GM20000 (cell line): Measurements from ENCODE around the gene VTI1B.
"Not testable (repeated sequence)": the region's sequence is repeated elsewhere in the genome, so short reads cannot be mapped to it uniquely, and the experiment has no call there.

Experiments used
- DNase-seq: peaks from one replicate; pipeline ENCODE4 v3.0.0; 2012; ENCODE audit warnings: low spot score
- TF ChIP-seq, protein P1 (sequence below): IDR thresholded peaks from 2 replicates; pipeline ENCODE4 v1.5.1; 2012; ENCODE audit warnings: mild to moderate bottlenecking, control low read depth; ENCODE audit errors: extremely low read depth, missing control alignments

Gene VTI1B

GRCh38 chr14:67674480-67675218 is at the start of gene VTI1B:
Gene VTI1B (minus strand): TSS chr14:67674632. CDS start chr14:67674489, 143 bp downstream.
- DNase-seq: peak; percentile 90

DNA sequence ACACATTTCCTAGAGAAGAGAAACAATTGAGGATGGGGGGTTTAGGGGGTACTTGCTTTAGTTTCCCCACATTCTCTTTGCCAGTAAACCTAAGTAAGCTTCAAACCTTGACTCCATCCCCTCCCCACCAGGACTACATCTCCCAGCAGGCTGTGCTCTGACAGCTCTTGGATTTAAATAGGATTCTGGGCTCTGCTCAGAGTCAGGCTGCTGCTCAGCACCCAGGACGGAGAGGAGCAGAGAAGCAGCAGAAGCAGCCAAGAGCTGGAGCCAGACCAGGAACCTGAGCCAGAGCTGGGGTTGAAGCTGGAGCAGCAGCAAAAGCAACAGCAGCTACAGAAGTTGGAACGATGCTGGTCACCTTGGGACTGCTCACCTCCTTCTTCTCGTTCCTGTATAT is 47.9 kb upstream of the VTI1B start:
- DNase-seq: no peak

More at GRCh38 chr14:67674480-67675218, at the start of gene VTI1B:
- TF ChIP-seq, protein P1, sequence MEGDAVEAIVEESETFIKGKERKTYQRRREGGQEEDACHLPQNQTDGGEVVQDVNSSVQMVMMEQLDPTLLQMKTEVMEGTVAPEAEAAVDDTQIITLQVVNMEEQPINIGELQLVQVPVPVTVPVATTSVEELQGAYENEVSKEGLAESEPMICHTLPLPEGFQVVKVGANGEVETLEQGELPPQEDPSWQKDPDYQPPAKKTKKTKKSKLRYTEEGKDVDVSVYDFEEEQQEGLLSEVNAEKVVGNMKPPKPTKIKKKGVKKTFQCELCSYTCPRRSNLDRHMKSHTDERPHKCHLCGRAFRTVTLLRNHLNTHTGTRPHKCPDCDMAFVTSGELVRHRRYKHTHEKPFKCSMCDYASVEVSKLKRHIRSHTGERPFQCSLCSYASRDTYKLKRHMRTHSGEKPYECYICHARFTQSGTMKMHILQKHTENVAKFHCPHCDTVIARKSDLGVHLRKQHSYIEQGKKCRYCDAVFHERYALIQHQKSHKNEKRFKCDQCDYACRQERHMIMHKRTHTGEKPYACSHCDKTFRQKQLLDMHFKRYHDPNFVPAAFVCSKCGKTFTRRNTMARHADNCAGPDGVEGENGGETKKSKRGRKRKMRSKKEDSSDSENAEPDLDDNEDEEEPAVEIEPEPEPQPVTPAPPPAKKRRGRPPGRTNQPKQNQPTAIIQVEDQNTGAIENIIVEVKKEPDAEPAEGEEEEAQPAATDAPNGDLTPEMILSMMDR: no peak

DNA sequence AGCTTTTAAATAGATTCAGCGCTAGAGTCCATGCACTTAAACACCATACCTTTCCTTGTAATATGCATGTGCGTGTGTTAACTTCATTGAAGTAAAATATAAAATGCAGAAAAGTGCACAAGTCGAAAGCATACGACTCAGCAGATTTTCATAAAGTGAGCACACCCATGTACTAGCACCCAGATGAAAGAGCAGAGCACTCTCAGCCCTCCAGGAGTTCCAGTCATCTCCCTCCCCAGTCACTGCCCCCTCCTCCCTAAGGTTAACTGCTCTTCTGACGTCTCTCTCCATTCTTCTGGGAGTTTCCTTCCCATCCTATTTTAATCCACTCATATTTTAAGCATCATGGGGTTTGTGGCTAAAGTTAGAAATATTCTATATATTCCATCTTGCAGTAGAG is 47.4 kb upstream of the VTI1B start:
- DNase-seq: no peak
- TF ChIP-seq, protein P1: no peak

More for the DNA sequence above, 47.9 kb upstream of the VTI1B start:
- TF ChIP-seq, protein P1: no peak

GRCh38 chr14:67719866-67720265 is 45.4 kb upstream of the VTI1B start:
- no peak for DNase-seq
- TF ChIP-seq, protein P1: no peak

GRCh38 chr14:67719385-67719784 is 45.0 kb upstream of the VTI1B start:
- not testable (repeated sequence) for DNase-seq

- DNase-seq: no peak
- TF ChIP-seq, protein P1: no peak
These were observed 43.8 kb upstream of the VTI1B start for GRCh38 chr14:67718265-67718664.

DNA sequence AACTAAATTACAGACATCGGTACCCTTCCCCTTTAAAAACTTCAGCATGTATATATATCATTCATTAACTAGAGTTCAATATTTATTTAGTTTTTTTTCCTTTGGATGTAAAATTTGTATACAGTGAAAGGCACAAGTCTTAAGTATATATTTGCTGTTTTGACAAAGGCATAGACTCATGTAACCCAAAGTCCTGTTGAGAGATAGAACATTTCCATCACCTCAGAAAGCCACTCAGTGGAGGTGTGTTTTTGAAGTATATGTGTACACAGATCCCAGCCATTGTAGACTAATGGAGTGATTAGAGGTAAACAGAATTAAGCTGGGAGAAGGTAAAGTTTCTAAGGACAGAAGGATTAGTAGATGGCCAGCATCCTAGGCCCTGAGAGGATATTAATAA is 42.6 kb upstream of the VTI1B start:
- no peak for DNase-seq
- TF ChIP-seq, protein P1: no peak

DNA sequence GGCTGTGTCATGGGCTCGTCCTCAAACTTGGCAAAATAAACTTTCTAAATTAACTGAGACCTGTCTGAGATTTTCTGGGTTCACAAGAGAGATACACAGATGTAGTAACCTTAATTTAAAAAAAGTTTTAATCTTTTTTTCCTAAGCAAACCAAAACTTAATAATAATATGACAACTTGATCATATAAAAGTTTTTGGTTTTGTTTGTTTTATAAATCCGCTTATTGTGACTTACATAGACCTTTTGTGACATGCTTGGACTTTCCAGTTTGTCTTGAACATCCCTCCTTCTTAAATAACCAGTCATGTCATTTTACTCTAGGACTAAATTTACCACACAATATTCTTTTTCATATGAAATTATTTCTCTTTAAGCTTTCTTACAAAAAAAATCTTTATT is 35.8 kb upstream of the VTI1B start:
- DNase-seq: no peak
- TF ChIP-seq, protein P1: no peak

DNA sequence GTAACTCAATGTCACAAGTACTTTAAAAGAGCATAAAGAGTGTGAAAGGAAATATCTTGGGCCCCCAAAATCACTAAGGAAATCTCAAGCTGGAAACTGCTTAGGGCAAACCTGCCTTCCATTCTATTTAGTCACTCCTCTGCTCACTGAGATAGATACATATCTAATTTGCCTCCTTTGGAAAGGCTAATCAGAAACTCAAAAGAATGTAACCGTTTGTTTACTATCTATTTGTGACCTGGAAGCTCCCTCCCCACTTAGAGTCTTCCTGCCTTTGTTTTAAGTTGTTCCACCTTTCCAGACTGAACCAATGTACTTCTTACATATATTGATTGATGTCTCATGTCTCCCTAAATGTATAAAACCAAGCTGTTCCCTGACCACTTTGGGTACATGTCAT is 35.4 kb upstream of the VTI1B start:
- not testable (repeated sequence) for DNase-seq

DNA sequence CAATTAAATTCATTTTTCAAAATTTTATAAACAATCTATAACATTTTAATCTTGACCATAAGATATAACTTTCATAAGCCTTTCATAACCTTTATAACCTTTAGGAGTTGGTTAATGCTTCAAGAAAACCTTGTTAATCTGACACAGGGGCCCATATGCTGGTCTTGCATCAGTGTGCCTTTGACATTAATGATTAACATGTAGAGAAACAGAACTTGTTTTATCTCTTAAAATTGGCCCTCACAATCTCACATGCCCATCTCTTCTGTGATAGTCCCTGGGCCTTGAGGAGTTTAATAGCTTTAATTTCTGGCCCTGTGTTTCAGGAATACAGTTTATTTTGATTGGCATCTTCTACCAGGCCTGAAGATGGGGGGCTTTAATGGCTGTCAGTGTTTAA is 34.9 kb upstream of the VTI1B start:
- DNase-seq: not testable (repeated sequence)
